Osteoblast (primary cell): ENCODE data around the gene DNAJC11. TPM values are rescaled to one million over a fixed set of nuclear protein-coding genes. Genes with fewer than 3 reads are reported as not detected.

Experiments used
- DNase-seq: peaks from one replicate; pipeline ENCODE4 v3.0.0; 2011; ENCODE audit warnings: low spot score, mixed read lengths; ENCODE audit not compliant: insufficient read length; ENCODE audit errors: missing footprints
- H2AFZ ChIP-seq: 2 replicates; pipeline ENCODE4 v1.6.0; 2011; ENCODE audit warnings: mild to moderate bottlenecking, low read length
- H3K27ac ChIP-seq: 2 replicates; pipeline ENCODE4 v1.5.1; 2011; ENCODE audit warnings: mild to moderate bottlenecking, low read depth, low read length, moderate library complexity
- H3K27me3 ChIP-seq: 2 replicates; pipeline ENCODE4 v1.6.0; 2012; ENCODE audit warnings: mild to moderate bottlenecking, control low read depth, inconsistent platforms, low read length, moderate library complexity; ENCODE audit not compliant: insufficient read depth
- H3K36me3 ChIP-seq: 2 replicates; pipeline ENCODE4 v1.5.1; 2011; ENCODE audit warnings: mild to moderate bottlenecking, low read length, control low read depth, moderate library complexity; ENCODE audit not compliant: insufficient read depth
- H3K4me1 ChIP-seq: 2 replicates; pipeline ENCODE4 v1.5.1; 2011; ENCODE audit warnings: mild to moderate bottlenecking, low read length, control low read depth, moderate library complexity; ENCODE audit not compliant: insufficient read depth
- H3K4me2 ChIP-seq: 2 replicates; pipeline ENCODE4 v1.6.0; 2011; ENCODE audit warnings: mild to moderate bottlenecking, low read length; ENCODE audit not compliant: insufficient read depth
- H3K4me3 ChIP-seq: fragments of 200-600 bp; sonication (generic); 3 replicates; pipeline ENCODE4 v1.5.1; 2012; ENCODE audit warnings: mild to moderate bottlenecking, low read length, inconsistent platforms; ENCODE audit not compliant: insufficient read depth
- H3K79me2 ChIP-seq: 2 replicates; pipeline ENCODE4 v1.6.0; 2012; ENCODE audit warnings: mild to moderate bottlenecking, low read length, control low read depth, inconsistent platforms; ENCODE audit not compliant: insufficient read depth
- H3K9me3 ChIP-seq: 2 replicates; pipeline ENCODE4 v1.5.1; 2011; ENCODE audit warnings: low read depth, low read length, control low read depth
- H4K20me1 ChIP-seq: 2 replicates; pipeline ENCODE4 v1.6.0; 2012; ENCODE audit warnings: mild to moderate bottlenecking, low read length, control low read depth; ENCODE audit not compliant: insufficient read depth
- CTCF ChIP-seq: IDR thresholded peaks from 2 replicates; pipeline ENCODE4 v1.5.1; 2011; ENCODE audit warnings: mild to moderate bottlenecking, low read depth, low read length, moderate library complexity; ENCODE audit errors: extremely low read depth
- total RNA-seq: library from RNA; depleted of rRNA; stranded (reverse); fragments of >200 nt; gene quantifications from 2 replicates; pipeline ENCODE4 v1.2.3, GENCODE V29; 2012

Gene DNAJC11
- total RNA-seq, 1 donor = 26.8 TPM

- Histone ChIP-seq H3K27ac (no peak overlapping the region), H3K4me2 (no peak overlapping the region), H3K4me3 (no peak overlapping the region), H3K79me2 (peaks cover 58% of the 10 kb centered on the region), H3K36me3 (peaks cover 78% of the 10 kb centered on the region), H4K20me1 (peaks cover 54% of the 10 kb centered on the region), H3K27me3 (no peaks in the 10 kb centered on the region), H3K9me3 (no peaks in the 10 kb centered on the region), H2AFZ (no peak overlapping the region), H3K4me1 (no peaks in the 10 kb centered on the region)
- no peak for TF ChIP-seq CTCF
- DNase-seq = peak; percentile 64
Observed at GRCh38 chr1:6591222-6591621, 110.4 kb downstream of the DNAJC11 start.

DNA sequence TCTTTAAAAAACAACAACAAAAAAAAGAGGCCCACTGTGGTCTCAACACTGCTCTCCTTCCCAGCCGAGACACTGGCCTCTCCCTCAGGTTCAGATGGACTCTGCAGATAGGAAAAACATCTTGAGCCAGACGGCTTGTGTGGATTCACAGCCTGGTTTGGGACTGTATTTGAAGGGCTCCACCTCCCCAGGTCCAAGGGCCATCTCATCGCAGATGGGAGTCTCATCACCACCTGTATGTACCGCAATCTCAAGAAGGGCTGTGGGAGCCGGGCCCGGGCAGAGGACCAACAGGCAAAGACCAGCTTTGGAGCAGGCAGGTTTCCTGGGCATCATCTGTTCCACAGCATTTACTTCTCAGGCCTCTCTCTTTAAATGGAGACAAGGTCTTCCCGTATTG is 111.6 kb downstream of the DNAJC11 start:
- H3K4me3 ChIP-seq = no peak overlapping the region
- no peaks in the 10 kb centered on the region for H3K4me1 ChIP-seq
- TF ChIP-seq CTCF = no peak
- H3K36me3 ChIP-seq = peaks cover 66% of the 10 kb centered on the region
- no peak overlapping the region for H3K4me2 ChIP-seq
- peaks cover 46% of the 10 kb centered on the region for H3K79me2 ChIP-seq
- DNase-seq = peak; percentile 57
- H3K27ac ChIP-seq = no peak overlapping the region
- H3K9me3 ChIP-seq = no peaks in the 10 kb centered on the region
- H3K27me3 ChIP-seq = no peaks in the 10 kb centered on the region
- H4K20me1 ChIP-seq = peaks cover 49% of the 10 kb centered on the region
- no peak overlapping the region for H2AFZ ChIP-seq

DNA sequence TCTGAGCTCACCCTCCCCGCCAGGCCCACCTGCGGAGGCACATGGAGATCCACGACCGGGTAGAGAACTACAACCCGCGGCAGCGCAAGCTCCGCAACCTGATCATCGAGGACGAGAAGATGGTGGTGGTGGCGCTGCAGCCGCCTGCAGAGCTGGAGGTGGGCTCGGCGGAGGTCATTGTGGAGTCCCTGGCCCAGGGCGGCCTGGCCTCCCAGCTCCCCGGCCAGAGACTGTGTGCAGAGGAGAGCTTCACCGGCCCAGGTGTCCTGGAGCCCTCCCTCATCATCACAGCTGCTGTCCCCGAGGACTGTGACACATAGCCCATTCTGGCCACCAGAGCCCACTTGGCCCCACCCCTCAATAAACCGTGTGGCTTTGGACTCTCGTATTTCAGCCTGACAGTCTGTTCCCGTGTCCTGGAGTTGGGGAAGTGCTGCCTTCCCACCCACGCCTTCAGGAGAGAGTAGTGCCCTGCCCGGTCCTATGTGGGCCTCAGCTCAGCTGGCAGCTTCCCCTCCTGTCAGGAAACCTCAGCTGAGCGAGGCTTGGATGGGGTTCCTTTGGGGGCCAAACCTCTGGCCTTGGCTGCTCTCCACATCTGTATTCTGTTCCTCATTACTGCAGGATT is 112.6 kb downstream of the DNAJC11 start:
- Histone ChIP-seq H3K4me1 (no peaks in the 10 kb centered on the region), H3K4me2 (no peak overlapping the region), H3K79me2 (peaks cover 43% of the 10 kb centered on the region), H2AFZ (no peak overlapping the region), H4K20me1 (peaks cover 51% of the 10 kb centered on the region), H3K9me3 (no peaks in the 10 kb centered on the region), H3K36me3 (peaks cover 57% of the 10 kb centered on the region), H3K4me3 (no peak overlapping the region), H3K27me3 (no peaks in the 10 kb centered on the region), H3K27ac (no peak overlapping the region)
- DNase-seq = peak; percentile 77
- TF ChIP-seq CTCF = no peak

- H3K27ac ChIP-seq = no peak overlapping the region
- no peak for TF ChIP-seq CTCF
- H3K27me3 ChIP-seq = no peaks in the 10 kb centered on the region
- H3K36me3 ChIP-seq = peaks cover 50% of the 10 kb centered on the region
- no peaks in the 10 kb centered on the region for H3K9me3 ChIP-seq
- peak; percentile 73 for DNase-seq
- no peaks in the 10 kb centered on the region for H3K4me1 ChIP-seq
- H4K20me1 ChIP-seq = peaks cover 45% of the 10 kb centered on the region
- H3K4me3 ChIP-seq = no peak overlapping the region
- H3K79me2 ChIP-seq = peaks cover 36% of the 10 kb centered on the region
- no peak overlapping the region for H2AFZ ChIP-seq
- no peak overlapping the region for H3K4me2 ChIP-seq
Observed at GRCh38 chr1:6588128-6588892, 113.3 kb downstream of the DNAJC11 start.
